B cell (primary cell): ENCODE measurements around the gene SLC39A11. TPM values are rescaled to one million over a fixed set of nuclear protein-coding genes. Genes with fewer than 3 reads are reported as not detected.

Source experiments
- ATAC-seq: fragments of 200-7000 bp; cut with Tn5 transposase; one replicate; pipeline ENCODE4 v1.10.0; 2021; ENCODE audit warnings: low read depth, mild to moderate bottlenecking, moderate number of reproducible peaks, moderate library complexity
- CTCF ChIA-PET: fragments of 350-600 bp; sonication (Branson Sonifier 250); formaldehyde crosslinking; loops from one replicate; lab custom pipeline; 2021; ENCODE audit warnings: antibody characterized with exemption, inconsistent platforms; lab: Charles Lee
- POLR2A ChIA-PET: fragments of 350-600 bp; sonication (Branson Sonifier 250); formaldehyde crosslinking; loops from one replicate; lab custom pipeline; 2021; ENCODE audit warnings: antibody characterized with exemption; lab: Charles Lee
- DNase-seq: peaks from one replicate; pipeline ENCODE4 v3.0.0; 2013
- H2AFZ ChIP-seq: 2 replicates; pipeline ENCODE4 v1.6.1; 2012; ENCODE audit warnings: mild to moderate bottlenecking, low read depth, low read length; ENCODE audit not compliant: insufficient read depth, poor library complexity, severe bottlenecking
- H3K27ac ChIP-seq, 2 donors: 1 replicate in 1 of 2; 2 replicates in 1 of 2; pipeline ENCODE4 v1.5.1; 2012 to 2013; ENCODE audit warnings: low read length in 2 of 2, mild to moderate bottlenecking in 2 of 2, moderate library complexity in 1 of 2
- H3K27me3 ChIP-seq, 4 experiments: fragments of 200-600 bp in 1 of 4; sonication (generic) in 1 of 4; replicated peaks in 1 of 4; 1 replicate in 2 of 4; 2 replicates in 2 of 4; pipeline versions ENCODE4 v1.6.1 to v1.7.0; 2013 to 2016; ENCODE audit warnings: low read length in 3 of 4, mild to moderate bottlenecking in 2 of 4, mixed read lengths in 1 of 4, moderate library complexity in 1 of 4; ENCODE audit not compliant: insufficient read depth in 4 of 4, control insufficient read depth in 3 of 4; ENCODE audit errors: control extremely low read depth in 1 of 4
- H3K36me3 ChIP-seq, 2 experiments: replicated peaks in 1 of 2; 1 replicate in 1 of 2; 2 replicates in 1 of 2; pipeline versions ENCODE4 v1.6.1 to v1.7.1; 2013; ENCODE audit warnings: low read length in 1 of 2; ENCODE audit not compliant: insufficient read depth in 2 of 2, control insufficient read depth in 1 of 2; ENCODE audit errors: control extremely low read depth in 1 of 2, extremely low read depth in 1 of 2
- H3K4me1 ChIP-seq, 2 donors: fragments of 200-600 bp in 1 of 2; sonication (generic) in 1 of 2; 1 replicate in 1 of 2; 2 replicates in 1 of 2; pipeline versions ENCODE4 v1.5.1 to v1.6.1; 2013 to 2017; ENCODE audit warnings: low read length in 2 of 2; ENCODE audit not compliant: control insufficient read depth in 2 of 2, insufficient read depth in 2 of 2
- H3K4me2 ChIP-seq: replicated peaks from 2 replicates; pipeline ENCODE3; 2012; ENCODE audit warnings: mild to moderate bottlenecking, low read depth, low read length; ENCODE audit not compliant: poor library complexity, severe bottlenecking
- H3K4me3 ChIP-seq, 5 experiments: fragments of 200-600 bp in 1 of 5; sonication (generic) in 1 of 5; 1 replicate in 3 of 5; 2 replicates in 2 of 5; pipeline versions ENCODE4 v1.5.1 to v1.7.0; 2011 to 2016; ENCODE audit warnings: low read length in 4 of 5, mild to moderate bottlenecking in 4 of 5, low read depth in 2 of 5, control low read depth in 1 of 5, moderate library complexity in 1 of 5; ENCODE audit not compliant: insufficient read depth in 1 of 5; ENCODE audit errors: control extremely low read depth in 1 of 5, extremely low read depth in 1 of 5
- H3K79me2 ChIP-seq: fragments of 200-600 bp; sonication (generic); one replicate; pipeline ENCODE4 v1.6.0; 2016; ENCODE audit warnings: low read length; ENCODE audit not compliant: control insufficient read depth, insufficient read depth
- H3K9ac ChIP-seq: fragments of 200-600 bp; sonication (generic); 2 replicates; pipeline ENCODE4 v1.6.1; 2017; ENCODE audit warnings: mild to moderate bottlenecking, low read length, moderate library complexity
- H3K9me3 ChIP-seq, 3 donors: one replicate each; pipeline versions ENCODE4 v1.6.1 to v1.7.1; 2013; ENCODE audit warnings: low read length in 2 of 3; ENCODE audit not compliant: control insufficient read depth in 2 of 3, insufficient read depth in 1 of 3; ENCODE audit errors: control extremely low read depth in 1 of 3
- H4K20me1 ChIP-seq: 2 replicates; pipeline ENCODE4 v1.6.0; 2012; ENCODE audit warnings: mild to moderate bottlenecking, low read length; ENCODE audit not compliant: insufficient read depth, control insufficient read depth, poor library complexity, severe bottlenecking
- H3K27ac Mint-ChIP-seq: one replicate; pipeline ENCODE4 v1.8.0; 2021; ENCODE audit warnings: mixed read lengths
- H3K27me3 Mint-ChIP-seq: one replicate; pipeline ENCODE4 v1.8.0; 2021; ENCODE audit warnings: mixed read lengths
- H3K4me1 Mint-ChIP-seq: one replicate; pipeline ENCODE4 v1.8.0; 2021; ENCODE audit warnings: mixed read lengths
- H3K4me3 Mint-ChIP-seq: one replicate; pipeline ENCODE4 v1.8.0; 2021; ENCODE audit warnings: mixed read lengths
- H3K9me3 Mint-ChIP-seq: one replicate; pipeline ENCODE4 v1.8.0; 2022; ENCODE audit warnings: mixed read lengths; ENCODE audit not compliant: insufficient read depth
- CTCF ChIP-seq: fragments of 200-600 bp; IDR thresholded peaks from one replicate; pipeline ENCODE4 v1.8.0; 2022; ENCODE audit warnings: antibody characterized with exemption, mild to moderate bottlenecking
- EZH2 ChIP-seq: IDR thresholded peaks from 2 replicates; pipeline ENCODE4 v1.6.1; 2012; ENCODE audit warnings: borderline replicate concordance, low read depth, mild to moderate bottlenecking, moderate library complexity, low read length; ENCODE audit not compliant: insufficient read depth, poor library complexity, severe bottlenecking
- WGBS: methylation state at CpG from one replicate; pipeline ENCODE4 v1.1.5; 2013; ENCODE audit warnings: missing lambda C conversion rate; ENCODE audit not compliant: insufficient coverage; 5-methylcytosine and 5-hydroxymethylcytosine counted together
- intact Hi-C: fragments of 100-400 bp; cut with micrococcal nuclease; formaldehyde crosslinking; loops from one replicate; pipeline ENCODE4 v1.10.0; 2022
- polyA plus RNA-seq: library from polyadenylated mRNA; depleted of rRNA; stranded (reverse); fragments of >200 nt; gene quantifications from 2 replicates; pipeline ENCODE4 v1.2.3, GENCODE V29; 2012
- total RNA-seq, 2 donors: library from RNA; stranded (reverse); fragments of 120-200 nt in 1 of 2; gene quantifications; 1 replicate in 1 of 2; 2 replicates in 1 of 2; pipeline versions ENCODE4 v1.2.3 to v1.2.4, GENCODE V29; 2013 to 2022

Gene SLC39A11
- total and polyA plus RNA-seq, 2 donors (not counting 1 experiment from before 2014, with no cell fraction given), result 6.9 to 39.6 TPM

- Mint-ChIP-seq H3K27me3 (peaks cover 29% of the 10 kb centered on the region), H3K9me3 (peaks cover 7% of the 10 kb centered on the region), H3K27ac (no peak overlapping the region), H3K4me1 (no peaks in the 10 kb centered on the region), H3K4me3 (no peak overlapping the region)
- Histone ChIP-seq H3K4me2 (no peak overlapping the region), H3K27me3 (peaks cover 0 to 4% (median 0%) of the 10 kb centered on the region in 4 experiments), H3K9ac (no peak overlapping the region), H2AFZ (no peak overlapping the region), H3K4me1 (no peaks in the 10 kb centered on the region), H3K9me3 (peaks cover 0 to 9% (median 0%) of the 10 kb centered on the region in 3 donors), H3K27ac (no peak overlapping the region), H3K36me3 (no peaks in the 10 kb centered on the region), H3K4me3 (no peak overlapping the region), H3K79me2 (no peaks in the 10 kb centered on the region), H4K20me1 (no peaks in the 10 kb centered on the region)
- intact Hi-C loops, result no loop called here
- TF ChIP-seq EZH2 (no peak), CTCF (no peak)
- CTCF ChIA-PET, result no interaction called here
- no CpG with 5 or more reads among the region's 1 CpG for WGBS
- DNase-seq, result no peak
- ATAC-seq, result no peak
- POLR2A ChIA-PET, result no interaction called here
These were observed 486.9 kb downstream of the SLC39A11 start for GRCh38 chr17:72605543-72605942.

- Mint-ChIP-seq H3K4me1 (no peaks in the 10 kb centered on the region), H3K27me3 (peaks cover 35% of the 10 kb centered on the region), H3K27ac (no peak overlapping the region), H3K9me3 (peaks cover 7% of the 10 kb centered on the region), H3K4me3 (no peak overlapping the region)
- H3K36me3 ChIP-seq, result no peaks in the 10 kb centered on the region
- ATAC-seq (no peak), DNase-seq (no peak)
- POLR2A ChIA-PET, result no interaction called here
- TF ChIP-seq EZH2, result no peak
- TF ChIP-seq CTCF, result no peak
- no peak overlapping the region for H3K4me2 ChIP-seq
- no peak overlapping the region for H3K9ac ChIP-seq
- CTCF ChIA-PET, result no interaction called here
- no peaks in the 10 kb centered on the region for H3K4me1 ChIP-seq
- no peaks in the 10 kb centered on the region for H4K20me1 ChIP-seq
- peaks cover 0 to 9% (median 0%) of the 10 kb centered on the region in 3 donors for H3K9me3 ChIP-seq
- H2AFZ ChIP-seq, result no peak overlapping the region
- peaks cover 0 to 4% (median 0%) of the 10 kb centered on the region in 4 experiments for H3K27me3 ChIP-seq
- H3K4me3 ChIP-seq, result no peak overlapping the region
- H3K79me2 ChIP-seq, result no peaks in the 10 kb centered on the region
- WGBS, result 89% methylated on average over 11 of the region's 11 CpGs
- intact Hi-C loops, result no loop called here
- H3K27ac ChIP-seq, result no peak overlapping the region
These were observed 488.0 kb downstream of the SLC39A11 start for GRCh38 chr17:72604518-72604917.
